ENCODE measurements around the gene RAF1.

DNA sequence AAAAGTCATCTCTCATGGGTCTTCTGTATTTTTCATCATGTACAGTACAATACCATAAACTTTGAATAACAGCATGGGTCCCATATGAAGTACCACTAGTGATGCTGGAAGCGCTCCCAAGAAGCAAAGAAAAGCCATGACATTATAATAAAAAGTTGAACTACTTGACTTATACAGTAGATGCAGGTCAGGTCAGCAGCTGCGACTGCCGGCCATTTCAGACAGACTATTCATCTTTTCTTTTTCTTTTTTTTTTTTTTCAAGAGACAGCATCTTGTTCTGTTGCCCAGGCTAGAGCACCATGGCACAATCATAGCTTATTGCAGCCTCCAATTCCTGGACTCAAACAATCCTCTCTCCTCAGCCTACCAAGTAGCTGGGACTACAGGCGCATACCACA is 10.2 kb downstream of the RAF1 start:
- TF ChIP-seq TCF7L2 (IDR thresholded peaks at IDR 0.05; ENCODE audit: low read depth, low read length) (no peak), HOXA7 (CRISPR knock-in tag; IDR thresholded peaks at IDR 0.05) (no peak), CEBPB (IDR thresholded peaks at IDR 0.05; ENCODE audit: borderline replicate concordance, low read depth, low read length) (no peak), ZNF710 (CRISPR knock-in tag; IDR thresholded peaks at IDR 0.05; ENCODE audit: borderline replicate concordance) (no peak)
- TF ChIP-seq, protein P1, sequence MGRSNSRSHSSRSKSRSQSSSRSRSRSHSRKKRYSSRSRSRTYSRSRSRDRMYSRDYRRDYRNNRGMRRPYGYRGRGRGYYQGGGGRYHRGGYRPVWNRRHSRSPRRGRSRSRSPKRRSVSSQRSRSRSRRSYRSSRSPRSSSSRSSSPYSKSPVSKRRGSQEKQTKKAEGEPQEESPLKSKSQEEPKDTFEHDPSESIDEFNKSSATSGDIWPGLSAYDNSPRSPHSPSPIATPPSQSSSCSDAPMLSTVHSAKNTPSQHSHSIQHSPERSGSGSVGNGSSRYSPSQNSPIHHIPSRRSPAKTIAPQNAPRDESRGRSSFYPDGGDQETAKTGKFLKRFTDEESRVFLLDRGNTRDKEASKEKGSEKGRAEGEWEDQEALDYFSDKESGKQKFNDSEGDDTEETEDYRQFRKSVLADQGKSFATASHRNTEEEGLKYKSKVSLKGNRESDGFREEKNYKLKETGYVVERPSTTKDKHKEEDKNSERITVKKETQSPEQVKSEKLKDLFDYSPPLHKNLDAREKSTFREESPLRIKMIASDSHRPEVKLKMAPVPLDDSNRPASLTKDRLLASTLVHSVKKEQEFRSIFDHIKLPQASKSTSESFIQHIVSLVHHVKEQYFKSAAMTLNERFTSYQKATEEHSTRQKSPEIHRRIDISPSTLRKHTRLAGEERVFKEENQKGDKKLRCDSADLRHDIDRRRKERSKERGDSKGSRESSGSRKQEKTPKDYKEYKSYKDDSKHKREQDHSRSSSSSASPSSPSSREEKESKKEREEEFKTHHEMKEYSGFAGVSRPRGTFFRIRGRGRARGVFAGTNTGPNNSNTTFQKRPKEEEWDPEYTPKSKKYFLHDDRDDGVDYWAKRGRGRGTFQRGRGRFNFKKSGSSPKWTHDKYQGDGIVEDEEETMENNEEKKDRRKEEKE (IDR thresholded peaks at IDR 0.05) = no peak
